ENCODE measurements around the gene CHRM4. TPM values are rescaled to one million over a fixed set of nuclear protein-coding genes. Genes with fewer than 3 reads are reported as not detected.

Gene CHRM4
- total and polyA plus RNA-seq, 2 of the 13 experiments (the other 11 are each of a cell fraction or from before 2014, with no cell fraction given) = 0.13 to 0.21 TPM

DNA sequence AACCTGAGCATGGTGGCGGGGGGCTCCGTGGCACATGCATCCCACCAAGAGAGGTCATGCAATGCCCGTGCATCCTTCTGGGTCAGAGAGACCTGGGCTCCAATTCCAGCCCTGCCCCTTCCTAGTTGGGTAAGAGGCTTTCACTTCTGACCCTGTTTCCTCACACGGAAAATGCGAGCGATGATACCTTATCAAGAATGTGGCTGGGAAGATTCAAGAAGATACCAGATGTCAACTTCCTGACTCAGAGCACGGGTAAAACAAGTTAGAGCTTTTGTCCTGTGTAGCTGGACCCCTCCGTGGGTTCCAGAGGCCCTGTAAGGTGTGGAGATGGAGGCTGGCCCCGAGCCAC, 53.0 kb downstream of the CHRM4 start (continued):
- TF ChIP-seq, protein P1, sequence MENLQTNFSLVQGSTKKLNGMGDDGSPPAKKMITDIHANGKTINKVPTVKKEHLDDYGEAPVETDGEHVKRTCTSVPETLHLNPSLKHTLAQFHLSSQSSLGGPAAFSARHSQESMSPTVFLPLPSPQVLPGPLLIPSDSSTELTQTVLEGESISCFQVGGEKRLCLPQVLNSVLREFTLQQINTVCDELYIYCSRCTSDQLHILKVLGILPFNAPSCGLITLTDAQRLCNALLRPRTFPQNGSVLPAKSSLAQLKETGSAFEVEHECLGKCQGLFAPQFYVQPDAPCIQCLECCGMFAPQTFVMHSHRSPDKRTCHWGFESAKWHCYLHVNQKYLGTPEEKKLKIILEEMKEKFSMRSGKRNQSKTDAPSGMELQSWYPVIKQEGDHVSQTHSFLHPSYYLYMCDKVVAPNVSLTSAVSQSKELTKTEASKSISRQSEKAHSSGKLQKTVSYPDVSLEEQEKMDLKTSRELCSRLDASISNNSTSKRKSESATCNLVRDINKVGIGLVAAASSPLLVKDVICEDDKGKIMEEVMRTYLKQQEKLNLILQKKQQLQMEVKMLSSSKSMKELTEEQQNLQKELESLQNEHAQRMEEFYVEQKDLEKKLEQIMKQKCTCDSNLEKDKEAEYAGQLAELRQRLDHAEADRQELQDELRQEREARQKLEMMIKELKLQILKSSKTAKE (CRISPR knock-in tag; IDR thresholded peaks at IDR 0.05; ENCODE audit: borderline replicate concordance) = no peak
- TF ChIP-seq, protein P2, sequence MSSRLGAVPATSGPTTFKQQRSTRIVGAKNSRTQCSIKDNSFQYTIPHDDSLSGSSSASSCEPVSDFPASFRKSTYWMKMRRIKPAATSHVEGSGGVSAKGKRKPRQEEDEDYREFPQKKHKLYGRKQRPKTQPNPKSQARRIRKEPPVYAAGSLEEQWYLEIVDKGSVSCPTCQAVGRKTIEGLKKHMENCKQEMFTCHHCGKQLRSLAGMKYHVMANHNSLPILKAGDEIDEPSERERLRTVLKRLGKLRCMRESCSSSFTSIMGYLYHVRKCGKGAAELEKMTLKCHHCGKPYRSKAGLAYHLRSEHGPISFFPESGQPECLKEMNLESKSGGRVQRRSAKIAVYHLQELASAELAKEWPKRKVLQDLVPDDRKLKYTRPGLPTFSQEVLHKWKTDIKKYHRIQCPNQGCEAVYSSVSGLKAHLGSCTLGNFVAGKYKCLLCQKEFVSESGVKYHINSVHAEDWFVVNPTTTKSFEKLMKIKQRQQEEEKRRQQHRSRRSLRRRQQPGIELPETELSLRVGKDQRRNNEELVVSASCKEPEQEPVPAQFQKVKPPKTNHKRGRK (CRISPR knock-in tag; IDR thresholded peaks at IDR 0.05) = no peak
- TF ChIP-seq MIER2 (CRISPR knock-in tag; IDR thresholded peaks at IDR 0.05) = no peak
- no peak for TF ChIP-seq SCMH1 (CRISPR knock-in tag; IDR thresholded peaks at IDR 0.05; ENCODE audit: borderline replicate concordance)

DNA sequence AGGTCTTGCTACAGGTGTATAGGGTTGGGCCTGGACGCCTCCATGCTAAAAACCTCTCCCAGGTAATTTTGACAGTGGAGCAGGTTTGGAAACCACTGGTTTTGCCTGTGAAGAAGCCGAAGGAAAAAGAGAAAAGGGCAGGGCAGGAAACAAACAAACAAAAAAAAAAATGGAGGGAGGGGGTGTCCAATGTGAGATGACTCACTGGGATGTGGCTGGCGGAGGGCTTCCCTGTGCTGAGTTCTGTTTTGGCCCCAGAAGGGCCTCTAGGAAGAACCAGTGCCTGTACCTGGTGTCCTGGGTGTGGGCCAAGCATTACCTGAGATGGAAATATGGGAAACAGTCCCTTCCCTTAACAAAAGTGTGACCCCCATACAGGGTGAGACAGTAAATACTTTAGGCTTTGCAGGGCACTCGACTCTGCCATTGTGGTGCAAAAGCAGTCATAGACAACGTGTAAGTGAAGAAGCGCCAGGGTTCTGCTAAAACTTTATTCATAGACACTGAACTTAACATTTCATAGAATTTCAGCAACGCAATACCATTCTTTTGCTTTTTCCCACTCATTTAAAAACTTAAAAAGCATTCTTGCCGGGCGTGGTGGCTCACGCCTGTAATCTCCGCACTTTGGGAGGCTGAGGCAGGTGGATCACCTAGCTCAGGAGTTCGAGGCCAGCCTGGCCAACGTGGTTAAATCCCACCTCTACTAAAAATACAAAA, 53.8 kb downstream of the CHRM4 start:
- Histone ChIP-seq H3K36me3 (replicated peaks in 1 of 2; ENCODE audit: control insufficient read depth in 1 of 2, insufficient read depth in 2 of 2, low read length in 2 of 2) (no peaks in the 10 kb centered on the region), H2AFZ (ENCODE audit: low read length) (no peak overlapping the region), H3K79me2 (ENCODE audit: insufficient read depth, low read length) (no peaks in the 10 kb centered on the region), H3K27ac (ENCODE audit: extremely low read length, insufficient read depth, low read length) (no peak overlapping the region), H3K9me3 (ENCODE audit: low read length) (no peaks in the 10 kb centered on the region), H4K20me1 (ENCODE audit: insufficient read depth, low read length) (no peaks in the 10 kb centered on the region), H3K4me3 (replicated peaks in 1 of 3; ENCODE audit: insufficient read depth in 1 of 3, low read depth in 2 of 3, low read length in 3 of 3) (no peak overlapping the region), H3K4me2 (ENCODE audit: low read depth, low read length) (no peak overlapping the region), H3K9ac (ENCODE audit: insufficient read depth, low read depth, low read length) (no peak overlapping the region), H3K4me1 (ENCODE audit: insufficient read depth, low read length) (peaks cover 9% of the 10 kb centered on the region), H3K27me3 (ENCODE audit: control insufficient read depth in 1 of 2, insufficient read depth in 2 of 2, low read length in 2 of 2) (peaks cover 11 to 78% of the 10 kb centered on the region in 2 experiments)
- CTCF ChIA-PET (ENCODE audit: low intra/inter-chr PET ratio, low total read pairs) = no interaction called here
- intact Hi-C loops (cut with micrococcal nuclease; ENCODE audit: unreplicated experiment) (no loop called here), in situ Hi-C loops (cut with HindIII; ENCODE audit: extremely low pct_ligation_motif_present, low pct_unique_long_range_greater_than_20kb) (no loop called here)
- POLR2A ChIA-PET = no interaction called here
- BruUV-seq (replicated peaks) = no TSS peak
- no peak for ATAC-seq
- WGBS (ENCODE audit: low lambda C conversion rate) = 39% methylated on average over 12 of the region's 13 CpGs
- no peak for DNase-seq (ENCODE audit: low spot score)
- no peak for FAIRE-seq
- no peak for TF ChIP-seq KLF16 (CRISPR knock-in tag; IDR thresholded peaks at IDR 0.05)
- TF ChIP-seq ZNF720 (CRISPR knock-in tag; IDR thresholded peaks at IDR 0.05) = no peak
- TF ChIP-seq SMAD1 (CRISPR knock-in tag; IDR thresholded peaks at IDR 0.05; ENCODE audit: borderline replicate concordance, low read depth) = no peak
- TF ChIP-seq, protein P3, sequence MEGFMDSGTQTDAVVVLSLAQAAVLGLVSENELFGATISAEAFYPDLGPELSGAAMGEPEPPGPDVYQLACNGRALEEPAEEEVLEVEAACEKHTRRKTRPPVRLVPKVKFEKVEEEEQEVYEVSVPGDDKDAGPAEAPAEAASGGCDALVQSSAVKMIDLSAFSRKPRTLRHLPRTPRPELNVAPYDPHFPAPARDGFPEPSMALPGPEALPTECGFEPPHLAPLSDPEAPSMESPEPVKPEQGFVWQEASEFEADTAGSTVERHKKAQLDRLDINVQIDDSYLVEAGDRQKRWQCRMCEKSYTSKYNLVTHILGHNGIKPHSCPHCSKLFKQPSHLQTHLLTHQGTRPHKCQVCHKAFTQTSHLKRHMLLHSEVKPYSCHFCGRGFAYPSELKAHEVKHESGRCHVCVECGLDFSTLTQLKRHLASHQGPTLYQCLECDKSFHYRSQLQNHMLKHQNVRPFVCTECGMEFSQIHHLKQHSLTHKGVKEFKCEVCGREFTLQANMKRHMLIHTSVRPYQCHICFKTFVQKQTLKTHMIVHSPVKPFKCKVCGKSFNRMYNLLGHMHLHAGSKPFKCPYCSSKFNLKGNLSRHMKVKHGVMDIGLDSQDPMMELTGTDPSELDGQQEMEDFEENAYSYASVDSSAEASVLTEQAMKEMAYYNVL (CRISPR knock-in tag; IDR thresholded peaks at IDR 0.05; ENCODE audit: borderline replicate concordance) = no peak
- no peak for TF ChIP-seq NCOR1 (IDR thresholded peaks at IDR 0.05; ENCODE audit: borderline replicate concordance, low read length)
- no peak for TF ChIP-seq ZFP90 (CRISPR knock-in tag; IDR thresholded peaks at IDR 0.05; ENCODE audit: borderline replicate concordance)
- no peak for TF ChIP-seq EZH2 (conservative IDR thresholded peaks at IDR 0.05; ENCODE audit: low read depth, low read length)
